Bronchial epithelial cell (primary cell): ENCODE measurements around the gene MUC20. TPM values are rescaled to one million over a fixed set of nuclear protein-coding genes. Genes with fewer than 3 reads are reported as not detected.

Experiments
- DNase-seq: peaks from one replicate; pipeline ENCODE4 v3.0.0-alpha.2; 2010; ENCODE audit warnings: low read depth
- FAIRE-seq: peaks from 2 replicates; lab custom pipeline; 2011; peaks lifted over from hg19 to GRCh38; lab: Jason Lieb, UNC
- H3K27me3 ChIP-seq: 2 replicates; pipeline ENCODE4 v1.5.1; 2011; ENCODE audit warnings: low read length; ENCODE audit not compliant: control insufficient read depth, insufficient read depth
- H3K36me3 ChIP-seq: 2 replicates; pipeline ENCODE4 v1.5.1; 2011; ENCODE audit warnings: low read length; ENCODE audit not compliant: control insufficient read depth, insufficient read depth
- H3K4me3 ChIP-seq: 2 replicates; pipeline ENCODE4 v1.5.1; 2011; ENCODE audit warnings: mild to moderate bottlenecking, low read depth, low read length, control low read depth
- CTCF ChIP-seq: IDR thresholded peaks from 2 replicates; pipeline ENCODE4 v1.5.1; 2011; ENCODE audit warnings: mild to moderate bottlenecking, moderate library complexity, low read length, control low read depth, inconsistent platforms; ENCODE audit not compliant: insufficient read depth, severe bottlenecking
- total RNA-seq: library from RNA; depleted of rRNA; stranded (reverse); fragments of >200 nt; gene quantifications from 2 replicates; pipeline ENCODE4 v1.2.1, GENCODE V29; 2014

The MUC20 gene
- total RNA-seq, 1 donor from 2014 or later, result 1.6 TPM

GRCh38 chr3:195755791-195756676, 35.3 kb downstream of the MUC20 start:
- no peaks in the 10 kb centered on the region for H3K36me3 ChIP-seq
- DNase-seq (no peak), FAIRE-seq (no peak)
- TF ChIP-seq CTCF, result no peak
- no peak overlapping the region for H3K4me3 ChIP-seq
- peaks cover 4% of the 10 kb centered on the region for H3K27me3 ChIP-seq

- DNase-seq (no peak), FAIRE-seq (no peak)
- Histone ChIP-seq H3K4me3 (no peak overlapping the region), H3K27me3 (peaks cover 7% of the 10 kb centered on the region), H3K36me3 (no peaks in the 10 kb centered on the region)
- TF ChIP-seq CTCF, result no peak
Observed at GRCh38 chr3:195757438-195757770, 36.6 kb downstream of the MUC20 start.

- no peak for FAIRE-seq
- Histone ChIP-seq H3K36me3 (no peaks in the 10 kb centered on the region), H3K4me3 (no peak overlapping the region), H3K27me3 (peaks cover 7% of the 10 kb centered on the region)
- TF ChIP-seq CTCF, result no peak
- DNase-seq, result no peak
Observed at GRCh38 chr3:195757827-195758226, 37.0 kb downstream of the MUC20 start.

GRCh38 chr3:195758721-195759353, 38.1 kb downstream of the MUC20 start:
- Histone ChIP-seq H3K36me3 (no peaks in the 10 kb centered on the region), H3K4me3 (no peak overlapping the region), H3K27me3 (peaks cover 7% of the 10 kb centered on the region)
- no peak for FAIRE-seq
- no peak for TF ChIP-seq CTCF
- DNase-seq, result no peak

- no peak for TF ChIP-seq CTCF
- FAIRE-seq, result peak; percentile 99
- Histone ChIP-seq H3K27me3 (peaks cover 7% of the 10 kb centered on the region), H3K4me3 (no peak overlapping the region), H3K36me3 (no peaks in the 10 kb centered on the region)
- DNase-seq, result no peak
Observed at GRCh38 chr3:195760345-195761122, 39.8 kb downstream of the MUC20 start.
